HCT116 (cell line): ENCODE results near the gene YKT6. TPM values are rescaled to one million over a fixed set of nuclear protein-coding genes. Genes with fewer than 3 reads are reported as not detected.

Experiments
- ATAC-seq: fragments of 200-7000 bp; cut with Tn5 transposase; 2 replicates; pipeline ENCODE4 v1.9.1; 2020; ENCODE audit warnings: mild to moderate bottlenecking, moderate library complexity
- BruUV-seq: library from RNA; stranded (reverse); fragments of 400-500 nt; replicated peaks from 2 replicates; lab custom pipeline; 2021; lab: Mats Ljungman, UMichigan
- CTCF ChIA-PET: fragments of 300-600 bp; sonication (Branson Sonifier 250); formaldehyde crosslinking; loops from one replicate; lab custom pipeline; 2021; ENCODE audit warnings: antibody characterized with exemption; lab: Charles Lee
- POLR2A ChIA-PET: fragments of 300-600, 350-600 bp; sonication (Branson Sonifier 250); formaldehyde crosslinking; loops from one replicate; lab custom pipeline; 2021; ENCODE audit warnings: antibody characterized with exemption; lab: Charles Lee
- RAD21 ChIA-PET, 2 experiments: fragments of 300-600 bp; sonication (Branson Sonifier 250); formaldehyde crosslinking; loops; one replicate each; lab custom pipeline; 2023; ENCODE audit warnings: low total read pairs in 2 of 2; ENCODE audit not compliant: uncharacterized antibody in 2 of 2, unreplicated experiment in 2 of 2, low non-redundant PET in 1 of 2; lab: Charles Lee
- DNase-seq: peaks from one replicate; pipeline ENCODE4 v3.0.0-alpha.2; 2010; ENCODE audit warnings: low read depth, low spot score
- H2AFZ ChIP-seq: fragments of 200-600 bp; shearing (Covaris generic), sonication (generic); 2 replicates; pipeline ENCODE4 v1.6.1; 2017; ENCODE audit warnings: low read depth, mixed run types, mixed read lengths, antibody characterized with exemption, low read length; ENCODE audit not compliant: poor library complexity, severe bottlenecking
- H3K27ac ChIP-seq: 2 replicates; pipeline ENCODE4 v1.5.1; 2012; ENCODE audit warnings: low read depth, low read length
- H3K27me3 ChIP-seq: fragments of 200-600 bp; sonication (generic); 2 replicates; pipeline ENCODE4 v1.6.1; 2016; ENCODE audit warnings: mixed run types, low read length, mixed read lengths; ENCODE audit not compliant: insufficient read depth
- H3K36me3 ChIP-seq, 2 experiments: fragments of 200-500 bp in 1 of 2; fragments of 200-600 bp in 1 of 2; sonication (Bioruptor generic) in 1 of 2; sonication (generic) in 1 of 2; 2 replicates each; pipeline versions ENCODE4 v1.5.1 to v1.6.1; 2014 to 2016; ENCODE audit warnings: low read length in 2 of 2, inconsistent platforms in 1 of 2, mixed read lengths in 1 of 2, mixed run types in 1 of 2; ENCODE audit not compliant: insufficient read depth in 2 of 2, control insufficient read depth in 1 of 2
- H3K4me1 ChIP-seq, 2 experiments: fragments of 200-600 bp in 1 of 2; sonication (generic) in 1 of 2; 2 replicates each; pipeline versions ENCODE4 v1.5.1 to v1.6.1; 2012 to 2017; ENCODE audit warnings: low read length in 2 of 2, inconsistent platforms in 1 of 2, mild to moderate bottlenecking in 1 of 2, mixed read lengths in 1 of 2, mixed run types in 1 of 2, moderate library complexity in 1 of 2; ENCODE audit not compliant: insufficient read depth in 2 of 2, control insufficient read depth in 1 of 2
- H3K4me2 ChIP-seq: fragments of 200-600 bp; sonication (generic); 2 replicates; pipeline ENCODE4 v1.6.1; 2017; ENCODE audit warnings: mixed run types, low read length, mixed read lengths
- H3K4me3 ChIP-seq, 2 experiments: fragments of 200-600 bp in 1 of 2; sonication (generic) in 1 of 2; replicated peaks in 1 of 2; 2 replicates each; pipeline ENCODE4 v1.5.1; 2011 to 2016; ENCODE audit warnings: low read length in 2 of 2, control low read depth in 1 of 2, low read depth in 1 of 2, mild to moderate bottlenecking in 1 of 2, mixed read lengths in 1 of 2, mixed run types in 1 of 2
- H3K79me2 ChIP-seq: fragments of 200-600 bp; sonication (generic); 2 replicates; pipeline ENCODE4 v1.6.1; 2017; ENCODE audit warnings: mild to moderate bottlenecking, mixed run types, low read length, moderate library complexity, mixed read lengths; ENCODE audit not compliant: insufficient read depth
- H3K9ac ChIP-seq: fragments of 200-600 bp; sonication (generic); 2 replicates; pipeline ENCODE4 v1.6.1; 2016; ENCODE audit warnings: low read length, mixed read lengths
- H3K9me2 ChIP-seq: fragments of 200-600 bp; sonication (generic), shearing (Covaris generic); 2 replicates; pipeline ENCODE4 v1.6.1; 2017; ENCODE audit warnings: mixed run types, mild to moderate bottlenecking, moderate library complexity; ENCODE audit not compliant: insufficient read depth
- H3K9me3 ChIP-seq, 2 experiments: fragments of 200-500 bp in 1 of 2; fragments of 200-600 bp in 1 of 2; sonication (Bioruptor generic) in 1 of 2; sonication (generic) in 1 of 2; 2 replicates each; pipeline ENCODE4 v1.6.1; 2014 to 2017; ENCODE audit warnings: low read length in 2 of 2, mixed read lengths in 2 of 2, inconsistent platforms in 1 of 2, low read depth in 1 of 2, mild to moderate bottlenecking in 1 of 2, mixed run types in 1 of 2, moderate library complexity in 1 of 2; ENCODE audit not compliant: control insufficient read depth in 1 of 2, insufficient read depth in 1 of 2
- H4K20me1 ChIP-seq: fragments of 200-600 bp; sonication (generic), shearing (Covaris generic); 2 replicates; pipeline ENCODE4 v1.6.1; 2017; ENCODE audit warnings: mixed run types, mild to moderate bottlenecking, moderate library complexity; ENCODE audit not compliant: insufficient read depth
- CEBPB ChIP-seq: IDR thresholded peaks from 2 replicates; pipeline ENCODE4 v1.6.1; 2012; ENCODE audit warnings: low read depth
- CTCF ChIP-seq, 3 experiments: fragments of 200-600 bp in 1 of 3; sonication (generic) in 1 of 3; IDR thresholded peaks in 2 of 3; conservative IDR thresholded peaks in 1 of 3; 2 replicates each; pipeline ENCODE4 v1.5.1; 2012 to 2017; ENCODE audit warnings: low read depth in 2 of 3, low read length in 2 of 3, antibody characterized with exemption in 1 of 3, borderline replicate concordance in 1 of 3, control low read depth in 1 of 3, mild to moderate bottlenecking in 1 of 3, mixed read lengths in 1 of 3, mixed run types in 1 of 3, moderate library complexity in 1 of 3; ENCODE audit not compliant: insufficient read depth in 1 of 3
- EGR1 ChIP-seq: IDR thresholded peaks from 2 replicates; pipeline ENCODE4 v1.6.1; 2012; ENCODE audit warnings: low read depth
- ELF1 ChIP-seq: IDR thresholded peaks from 2 replicates; pipeline ENCODE4 v1.6.1; 2012; ENCODE audit warnings: low read depth, borderline replicate concordance
- EZH2 ChIP-seq: fragments of 200-600 bp; sonication (generic); IDR thresholded peaks from 2 replicates; pipeline ENCODE4 v1.6.1; 2017; ENCODE audit warnings: antibody characterized with exemption, mixed run types
- EZH2phosphoT487 ChIP-seq: fragments of 200-600 bp; IDR thresholded peaks from 2 replicates; pipeline ENCODE4 v1.6.1; 2018; ENCODE audit warnings: antibody characterized with exemption, borderline replicate concordance
- FOSL1 ChIP-seq: IDR thresholded peaks from 2 replicates; pipeline ENCODE4 v1.6.1; 2012; ENCODE audit warnings: low read depth
- JUND ChIP-seq: IDR thresholded peaks from 2 replicates; pipeline ENCODE4 v1.6.1; 2012
- SRF ChIP-seq: IDR thresholded peaks from 2 replicates; pipeline ENCODE4 v1.6.1; 2012; ENCODE audit warnings: low read depth
- YY1 ChIP-seq: IDR thresholded peaks from 2 replicates; pipeline ENCODE4 v1.6.1; 2011; ENCODE audit warnings: low read length, low read depth, moderate library complexity, mild to moderate bottlenecking; ENCODE audit not compliant: insufficient replicate concordance; ENCODE audit errors: extremely low read depth
- ZBTB33 ChIP-seq: IDR thresholded peaks from 2 replicates; pipeline ENCODE4 v1.6.1; 2011; ENCODE audit warnings: mild to moderate bottlenecking, low read length, moderate library complexity; ENCODE audit not compliant: insufficient replicate concordance; ENCODE audit errors: extremely low read depth
- ZFX ChIP-seq: fragments of 450-650 bp; IDR thresholded peaks from 2 replicates; pipeline ENCODE4 v1.6.1; 2017
- ZNF274 ChIP-seq: fragments of 200-500 bp; sonication (Bioruptor generic); IDR thresholded peaks from 2 replicates; pipeline ENCODE4 v1.6.1; 2014; ENCODE audit warnings: mild to moderate bottlenecking, low read depth, low read length, inconsistent platforms
- intact Hi-C: fragments of 100-400 bp; cut with micrococcal nuclease; formaldehyde crosslinking; loops from 2 replicates; pipeline ENCODE4 v1.10.0; 2022
- total RNA-seq: library from RNA; stranded (reverse); gene quantifications from one replicate; pipeline ENCODE4 v1.2.1, GENCODE V29; 2021; ENCODE audit not compliant: unreplicated experiment
- TF ChIP-seq, protein P1 (sequence below): IDR thresholded peaks from 2 replicates; pipeline ENCODE4 v1.6.1; 2012
- TF ChIP-seq, protein P2 (sequence below): IDR thresholded peaks from 2 replicates; pipeline ENCODE4 v1.6.1; 2012

Gene YKT6
- total RNA-seq, 1 experiment from 2014 or later = 84.8 TPM

- POLR2A ChIA-PET = no interaction called here
- BruUV-seq = no TSS peak
Measured at GRCh38 chr7:44236333-44236728, 35.6 kb downstream of the YKT6 start.

GRCh38 chr7:44237696-44238095 lies 36.9 kb downstream of the YKT6 start:
- POLR2A ChIA-PET = no interaction called here
- Histone ChIP-seq H2AFZ (no peak overlapping the region), H3K79me2 (no peaks in the 10 kb centered on the region), H3K9me2 (no peaks in the 10 kb centered on the region), H3K4me1 (peaks cover 0 to 5% of the 10 kb centered on the region in 2 experiments; a peak in 1 of 4 replicates), H3K4me2 (no peak overlapping the region), H3K4me3 (no peak overlapping the region), H4K20me1 (no peaks in the 10 kb centered on the region), H3K9me3 (no peaks in the 10 kb centered on the region), H3K36me3 (no peaks in the 10 kb centered on the region), H3K9ac (no peak overlapping the region), H3K27me3 (no peaks in the 10 kb centered on the region), H3K27ac (no peak overlapping the region)
- CTCF ChIA-PET = no interaction called here
- no TSS peak for BruUV-seq
- intact Hi-C loops = no loop called here
- no peak for ATAC-seq
- RAD21 ChIA-PET = no interaction called here
- DNase-seq = no peak
- TF ChIP-seq EZH2 = no peak
- no peak for TF ChIP-seq JUND
- no peak for TF ChIP-seq ELF1
- no peak for TF ChIP-seq SRF
- TF ChIP-seq CEBPB = no peak
- no peak for TF ChIP-seq ZBTB33
- TF ChIP-seq, protein P1, sequence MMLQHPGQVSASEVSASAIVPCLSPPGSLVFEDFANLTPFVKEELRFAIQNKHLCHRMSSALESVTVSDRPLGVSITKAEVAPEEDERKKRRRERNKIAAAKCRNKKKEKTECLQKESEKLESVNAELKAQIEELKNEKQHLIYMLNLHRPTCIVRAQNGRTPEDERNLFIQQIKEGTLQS = no peak
- TF ChIP-seq FOSL1 = no peak
- no peak for TF ChIP-seq YY1
- no peak for TF ChIP-seq EGR1
- TF ChIP-seq ZNF274 = no peak
- no peak for TF ChIP-seq ZFX

More at GRCh38 chr7:44236333-44236728, 35.6 kb downstream of the YKT6 start:
- Histone ChIP-seq H3K27ac (no peak overlapping the region), H3K9me3 (no peaks in the 10 kb centered on the region), H3K4me2 (no peak overlapping the region), H2AFZ (no peak overlapping the region), H3K27me3 (no peaks in the 10 kb centered on the region), H3K9ac (no peak overlapping the region), H3K36me3 (no peaks in the 10 kb centered on the region), H4K20me1 (no peaks in the 10 kb centered on the region), H3K4me1 (peaks cover 0 to 5% of the 10 kb centered on the region in 2 experiments; a peak in 1 of 4 replicates), H3K9me2 (no peaks in the 10 kb centered on the region), H3K4me3 (no peak overlapping the region), H3K79me2 (no peaks in the 10 kb centered on the region)
- ChIA-PET RAD21 (no interaction called here), CTCF (no interaction called here)
- no peak for ATAC-seq
- no peak for DNase-seq
- TF ChIP-seq, protein P2, sequence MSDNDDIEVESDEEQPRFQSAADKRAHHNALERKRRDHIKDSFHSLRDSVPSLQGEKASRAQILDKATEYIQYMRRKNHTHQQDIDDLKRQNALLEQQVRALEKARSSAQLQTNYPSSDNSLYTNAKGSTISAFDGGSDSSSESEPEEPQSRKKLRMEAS = no peak
- TF ChIP-seq EZH2phosphoT487 (no peak), SRF (no peak), CTCF (IDR thresholded peaks at IDR 0.05 in 2 of 3, conservative IDR thresholded peaks at IDR 0.05 in 1 of 3; ENCODE audit: borderline replicate concordance in 1 of 3, insufficient read depth in 1 of 3, low read depth in 2 of 3, low read length in 2 of 3) (peak in 1 of 3 experiments; percentile 32; a peak in 2 of 6 replicates)
- intact Hi-C loops = no loop called here
